BLaER1 treated with 17β-estradiol and CSF1 and Interleukin-3, amounts not matched to agents 10 nM and 100 nM (cell line): ENCODE data around the gene TBC1D2B.

Experiments
- H3K27ac ChIP-seq, 11 experiments: shearing (Covaris generic); formaldehyde crosslinking; 2 replicates each; pipeline ENCODE4 v1.8.1; 2022
- H3K27me3 ChIP-seq, 11 experiments: shearing (Covaris generic); formaldehyde crosslinking; 2 replicates each; pipeline ENCODE4 v1.8.1; 2022
- H3K36me3 ChIP-seq, 11 experiments: shearing (Covaris generic); formaldehyde crosslinking; 2 replicates each; pipeline ENCODE4 v1.8.1; 2022
- H3K4me1 ChIP-seq, 10 experiments: shearing (Covaris generic); formaldehyde crosslinking; 2 replicates each; pipeline ENCODE4 v1.8.1; 2022
- H3K4me2 ChIP-seq, 11 experiments: shearing (Covaris generic); formaldehyde crosslinking; 2 replicates each; pipeline ENCODE4 v1.8.1; 2022
- H3K4me3 ChIP-seq, 10 experiments: shearing (Covaris generic); formaldehyde crosslinking; 2 replicates each; pipeline ENCODE4 v1.8.1; 2022
- H3K9ac ChIP-seq, 11 experiments: shearing (Covaris generic); formaldehyde crosslinking; 2 replicates each; pipeline ENCODE4 v1.8.1; 2022
- H3K9me3 ChIP-seq, 11 experiments: shearing (Covaris generic); formaldehyde crosslinking; replicated peaks in 1 of 11; 2 replicates each; pipeline ENCODE4 v1.8.1; 2022
- H4K20me1 ChIP-seq, 11 experiments: shearing (Covaris generic); formaldehyde crosslinking; 2 replicates each; pipeline ENCODE4 v1.8.1; 2022
- Cebpa-rat ChIP-seq, 11 experiments: shearing (Covaris generic); IDR thresholded peaks; 2 replicates each; pipeline ENCODE4 v1.8.1; 2022

TBC1D2B gene

GRCh38 chr15:78034495-78035191 is 42.9 kb downstream of the TBC1D2B start:
- Histone ChIP-seq H3K4me3 (peak overlapping the region in 4 of 10 experiments; percentile 8 to 39 (median 24); a peak in 5 of 20 replicates), H3K36me3 (peaks cover 4 to 35% (median 19%) of the 10 kb centered on the region in 11 experiments), H3K9ac (peak overlapping the region; percentile 29 to 59 (median 45); a peak in 20 of 22 replicates), H3K27me3 (no peaks in the 10 kb centered on the region), H3K9me3 (no peaks in the 10 kb centered on the region), H3K4me2 (peak overlapping the region; percentile 62 to 89 (median 80)), H3K4me1 (peaks cover 78 to 90% (median 82%) of the 10 kb centered on the region in 10 experiments), H4K20me1 (peaks cover 0 to 68% (median 0%) of the 10 kb centered on the region in 11 experiments; a peak in 6 of 22 replicates), H3K27ac (peak overlapping the region; percentile 9 to 69 (median 54); a peak in 20 of 22 replicates)
- peak in 1 of 11 experiments; percentile 7; a peak in 1 of 22 replicates for TF ChIP-seq Cebpa-rat (IDR thresholded peaks at IDR 0.05)

GRCh38 chr15:78033864-78034263 is 43.6 kb downstream of the TBC1D2B start:
- Histone ChIP-seq H4K20me1 (peaks cover 0 to 63% (median 0%) of the 10 kb centered on the region in 11 experiments; a peak in 6 of 22 replicates), H3K4me2 (peak overlapping the region; percentile 62 to 89 (median 80)), H3K27me3 (no peaks in the 10 kb centered on the region), H3K27ac (peak overlapping the region; percentile 9 to 69 (median 54); a peak in 19 of 22 replicates), H3K36me3 (peaks cover 11 to 36% (median 22%) of the 10 kb centered on the region in 11 experiments), H3K9ac (peak overlapping the region in 7 of 11 experiments; percentile 32 to 59 (median 47); a peak in 7 of 22 replicates), H3K4me3 (no peak overlapping the region), H3K4me1 (peaks cover 71 to 82% (median 75%) of the 10 kb centered on the region in 10 experiments), H3K9me3 (no peaks in the 10 kb centered on the region)
- TF ChIP-seq Cebpa-rat (IDR thresholded peaks at IDR 0.05): no peak

GRCh38 chr15:78032671-78033070 is 44.8 kb downstream of the TBC1D2B start:
- H3K36me3 ChIP-seq: peaks cover 23 to 42% (median 31%) of the 10 kb centered on the region in 11 experiments
- H3K27ac ChIP-seq: peak overlapping the region in 4 of 11 experiments; percentile 34 to 52 (median 44); a peak in 8 of 22 replicates
- peaks cover 59 to 70% (median 63%) of the 10 kb centered on the region in 10 experiments for H3K4me1 ChIP-seq
- no peaks in the 10 kb centered on the region for H3K27me3 ChIP-seq
- H3K9ac ChIP-seq: no peak overlapping the region
- peaks cover 0 to 51% (median 0%) of the 10 kb centered on the region in 11 experiments; a peak in 5 of 22 replicates for H4K20me1 ChIP-seq
- TF ChIP-seq Cebpa-rat (IDR thresholded peaks at IDR 0.05): no peak
- H3K9me3 ChIP-seq: no peaks in the 10 kb centered on the region
- peak overlapping the region in 10 of 11 experiments; percentile 1 to 89 (median 75); a peak in 16 of 22 replicates for H3K4me2 ChIP-seq
- no peak overlapping the region for H3K4me3 ChIP-seq

GRCh38 chr15:78024883-78025282 is 52.6 kb downstream of the TBC1D2B start:
- no peaks in the 10 kb centered on the region for H3K9me3 ChIP-seq
- H4K20me1 ChIP-seq: peaks cover 0 to 8% (median 0%) of the 10 kb centered on the region in 11 experiments; a peak in 1 of 22 replicates
- H3K36me3 ChIP-seq: peaks cover 83 to 100% (median 95%) of the 10 kb centered on the region in 11 experiments
- H3K4me2 ChIP-seq: peak overlapping the region in 5 of 11 experiments; percentile 11 to 88 (median 71); a peak in 10 of 22 replicates
- TF ChIP-seq Cebpa-rat (IDR thresholded peaks at IDR 0.05): no peak
- no peaks in the 10 kb centered on the region for H3K27me3 ChIP-seq
- H3K27ac ChIP-seq: peak overlapping the region in 4 of 11 experiments; percentile 46 to 68 (median 60); a peak in 6 of 22 replicates
- no peak overlapping the region for H3K4me3 ChIP-seq
- peak overlapping the region in 1 of 11 experiments; percentile 38; a peak in 1 of 22 replicates for H3K9ac ChIP-seq
- peaks cover under 1 to 44% (median 12%) of the 10 kb centered on the region in 10 experiments; a peak in 18 of 20 replicates for H3K4me1 ChIP-seq

GRCh38 chr15:78024519-78024870 is 53.0 kb downstream of the TBC1D2B start:
- H3K4me1 ChIP-seq: peaks cover 5 to 48% (median 15%) of the 10 kb centered on the region in 10 experiments

GRCh38 chr15:78023865-78024518 is 53.5 kb downstream of the TBC1D2B start:
- H3K9ac ChIP-seq: peak overlapping the region in 2 of 11 experiments; percentile 11 to 13; a peak in 3 of 22 replicates
- no peak overlapping the region for H3K4me3 ChIP-seq
- TF ChIP-seq Cebpa-rat (IDR thresholded peaks at IDR 0.05): no peak
- no peaks in the 10 kb centered on the region for H3K27me3 ChIP-seq
- H3K9me3 ChIP-seq: no peaks in the 10 kb centered on the region
- H4K20me1 ChIP-seq: peaks cover 0 to 17% (median 5%) of the 10 kb centered on the region in 11 experiments; a peak in 4 of 22 replicates
- H3K36me3 ChIP-seq: peaks cover 74 to 94% (median 87%) of the 10 kb centered on the region in 11 experiments
- peak overlapping the region in 5 of 11 experiments; percentile 34 to 88 (median 71); a peak in 8 of 22 replicates for H3K4me2 ChIP-seq
- H3K27ac ChIP-seq: peak overlapping the region in 4 of 11 experiments; percentile 46 to 68 (median 60); a peak in 6 of 22 replicates
- peaks cover 10 to 53% (median 20%) of the 10 kb centered on the region in 10 experiments for H3K4me1 ChIP-seq

More at GRCh38 chr15:78024519-78024870, 53.0 kb downstream of the TBC1D2B start:
- Histone ChIP-seq H3K36me3 (peaks cover 79 to 99% (median 92%) of the 10 kb centered on the region in 11 experiments), H4K20me1 (peaks cover 0 to 12% (median under 1%) of the 10 kb centered on the region in 11 experiments; a peak in 2 of 22 replicates), H3K9ac (peak overlapping the region in 2 of 11 experiments; percentile 11 to 13; a peak in 2 of 22 replicates), H3K4me2 (peak overlapping the region in 5 of 11 experiments; percentile 34 to 88 (median 71); a peak in 9 of 22 replicates), H3K27ac (peak overlapping the region in 4 of 11 experiments; percentile 46 to 68 (median 60); a peak in 6 of 22 replicates), H3K9me3 (no peaks in the 10 kb centered on the region), H3K27me3 (no peaks in the 10 kb centered on the region), H3K4me3 (no peak overlapping the region)
- TF ChIP-seq Cebpa-rat (IDR thresholded peaks at IDR 0.05): no peak

- Histone ChIP-seq H3K4me2 (peak overlapping the region in 3 of 11 experiments; percentile 71 to 88 (median 87); a peak in 6 of 22 replicates), H3K4me1 (peaks cover 18 to 61% (median 27%) of the 10 kb centered on the region in 10 experiments), H3K27me3 (no peaks in the 10 kb centered on the region), H3K9me3 (no peaks in the 10 kb centered on the region), H3K9ac (no peak overlapping the region), H3K36me3 (peaks cover 66 to 86% (median 78%) of the 10 kb centered on the region in 11 experiments), H3K4me3 (no peak overlapping the region), H4K20me1 (peaks cover 0 to 20% (median 6%) of the 10 kb centered on the region in 11 experiments; a peak in 6 of 22 replicates), H3K27ac (peak overlapping the region in 1 of 11 experiments; percentile 66; a peak in 2 of 22 replicates)
- no peak for TF ChIP-seq Cebpa-rat (IDR thresholded peaks at IDR 0.05)
Observed at GRCh38 chr15:78023081-78023665, 54.3 kb downstream of the TBC1D2B start.

- H3K27me3 ChIP-seq: no peaks in the 10 kb centered on the region
- no peaks in the 10 kb centered on the region for H3K9me3 ChIP-seq
- H3K27ac ChIP-seq: no peak overlapping the region
- H3K4me1 ChIP-seq: peaks cover 19 to 67% (median 30%) of the 10 kb centered on the region in 10 experiments
- H4K20me1 ChIP-seq: peaks cover 0 to 20% (median 6%) of the 10 kb centered on the region in 11 experiments; a peak in 6 of 22 replicates
- no peak for TF ChIP-seq Cebpa-rat (IDR thresholded peaks at IDR 0.05)
- no peak overlapping the region for H3K4me3 ChIP-seq
- H3K4me2 ChIP-seq: no peak overlapping the region
- H3K9ac ChIP-seq: no peak overlapping the region
- H3K36me3 ChIP-seq: peaks cover 60 to 86% (median 76%) of the 10 kb centered on the region in 11 experiments
Observed at GRCh38 chr15:78021761-78022160, 55.8 kb downstream of the TBC1D2B start.
